GM21515 (cell line): ENCODE measurements around the gene MDH1B.
"Not testable (repeated sequence)": the region's sequence is repeated elsewhere in the genome, so short reads cannot be mapped to it uniquely, and the experiment has no call there.

Experiments
- ATAC-seq: cut with Tn5 transposase; IDR thresholded peaks from one replicate; pipeline ENCODE4 v1.9.1; 2021; ENCODE audit not compliant: unreplicated experiment

The MDH1B gene

DNA sequence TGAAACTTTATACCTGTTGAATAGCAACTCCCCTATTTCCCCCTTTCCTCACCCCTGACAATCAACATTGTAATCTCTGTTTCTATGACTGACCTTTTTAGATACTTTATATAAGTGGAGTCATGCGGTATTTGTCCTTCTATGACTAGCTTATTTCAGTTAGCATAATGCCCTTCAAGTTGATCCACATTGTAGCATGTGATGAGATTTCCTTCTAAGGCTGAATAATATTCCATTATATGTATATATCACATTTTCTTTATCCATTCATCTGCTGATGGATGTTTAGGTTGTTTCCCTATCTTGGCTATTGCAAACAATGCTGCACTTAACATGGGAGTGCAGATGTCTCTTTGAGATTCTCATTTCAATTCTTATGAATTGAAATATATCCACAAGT is 9.7 kb upstream of the MDH1B start:
- ATAC-seq, result no peak

DNA sequence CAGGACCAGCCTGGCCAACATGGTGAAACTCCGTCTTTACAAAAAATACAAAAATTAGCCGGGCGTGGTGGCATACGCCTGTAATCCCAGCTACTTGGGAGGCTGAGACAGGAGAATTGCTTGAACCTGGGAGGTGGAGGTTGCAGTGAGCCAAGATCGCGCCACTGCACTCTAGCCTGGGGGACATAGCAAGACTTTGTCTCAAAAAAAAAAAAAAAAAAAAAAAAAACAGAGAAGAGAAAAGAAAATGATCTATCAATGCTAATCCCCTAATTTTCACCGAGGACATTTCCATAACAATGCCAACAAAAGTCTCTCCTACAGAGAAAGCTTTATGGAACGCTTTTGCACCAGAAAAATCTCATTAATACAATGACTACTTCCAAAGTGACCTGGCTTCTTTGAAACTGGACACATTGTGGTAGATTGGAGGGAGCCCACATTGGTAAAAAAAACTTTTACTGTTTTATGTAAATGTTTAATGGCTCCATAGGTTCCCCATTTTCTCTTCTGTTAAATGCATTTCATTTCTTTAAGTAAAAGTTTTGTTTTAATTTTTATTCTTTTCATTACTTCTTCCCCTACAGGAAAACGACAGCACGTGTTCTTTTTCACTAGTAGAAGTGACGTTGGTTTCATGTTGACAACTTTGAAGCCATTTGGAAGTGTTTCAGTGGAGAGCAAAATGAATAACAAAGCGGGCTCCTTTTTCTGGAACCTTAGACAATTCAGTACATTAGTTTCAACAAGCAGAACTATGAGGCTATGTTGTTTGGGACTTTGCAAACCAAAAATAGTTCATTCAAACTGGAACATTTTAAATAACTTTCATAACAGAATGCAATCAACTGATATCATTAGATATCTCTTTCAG is 1.2 kb upstream of the MDH1B start:
- ATAC-seq, result no peak

DNA sequence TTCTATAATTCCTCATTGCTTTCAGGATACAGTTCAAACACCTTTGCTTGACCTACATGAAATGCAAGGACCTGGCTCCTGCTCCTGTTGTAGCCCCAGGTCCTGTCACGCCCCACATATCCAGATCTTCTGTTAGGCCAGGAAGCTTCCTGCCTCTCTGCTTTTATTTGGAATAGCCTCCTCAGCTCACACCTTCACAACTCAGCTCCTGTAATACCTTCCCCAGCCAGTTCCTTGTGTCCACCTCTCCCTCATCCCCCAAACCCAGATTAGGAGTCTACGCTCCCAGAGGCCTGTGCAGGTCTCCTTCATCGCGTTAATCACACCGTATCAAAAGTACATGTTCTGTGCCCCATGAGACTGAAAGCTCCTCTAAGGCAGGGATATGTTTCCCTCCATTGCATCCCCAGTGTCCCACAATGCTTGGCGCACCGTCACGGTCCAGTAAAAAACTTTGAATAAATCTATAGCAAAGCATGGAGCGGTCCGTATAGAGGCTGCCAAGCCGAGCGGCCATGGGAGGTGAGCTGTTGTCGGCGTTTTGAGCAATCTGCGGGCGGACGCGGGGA is 371 bp downstream of the MDH1B start:
- peak; percentile 38 for ATAC-seq

DNA sequence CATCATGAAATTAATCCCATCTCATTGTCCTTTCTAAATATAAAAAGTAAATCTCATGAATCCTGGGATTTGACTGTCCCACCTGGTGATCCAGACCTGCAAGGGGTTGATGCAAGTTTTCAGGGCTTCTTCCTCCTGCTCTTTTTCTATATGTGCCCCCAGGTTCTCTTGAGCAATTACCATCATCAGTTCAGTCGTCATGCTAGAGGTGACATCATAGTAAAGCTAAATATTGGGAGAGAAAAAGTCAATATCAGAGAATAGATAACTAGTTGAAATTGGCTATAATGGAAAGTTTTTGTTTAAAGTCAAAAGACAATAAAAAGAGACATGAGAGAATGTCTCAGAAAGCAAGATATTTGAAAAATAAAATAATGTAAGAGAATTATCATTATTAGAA is 8.3 kb downstream of the MDH1B start:
- ATAC-seq, result no peak

DNA sequence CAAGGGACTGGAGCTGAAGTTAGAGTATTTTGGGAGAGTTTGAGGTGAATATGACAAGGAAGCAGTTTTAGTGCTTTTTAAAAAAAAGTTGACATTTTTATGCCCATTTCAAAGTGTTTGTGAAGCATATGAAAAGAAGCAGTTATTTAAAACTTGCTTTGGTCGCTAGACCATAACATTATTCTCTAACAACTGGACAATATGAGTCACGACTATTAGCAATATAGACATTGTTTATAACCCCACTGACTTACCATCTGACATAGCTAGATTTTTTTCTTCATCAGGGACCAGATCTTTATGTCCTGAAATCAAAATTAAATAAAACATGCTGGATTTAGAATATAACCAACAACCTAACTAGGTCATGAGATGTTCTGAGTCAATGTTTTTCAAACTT is 24.3 kb downstream of the MDH1B start:
- ATAC-seq, result no peak

DNA sequence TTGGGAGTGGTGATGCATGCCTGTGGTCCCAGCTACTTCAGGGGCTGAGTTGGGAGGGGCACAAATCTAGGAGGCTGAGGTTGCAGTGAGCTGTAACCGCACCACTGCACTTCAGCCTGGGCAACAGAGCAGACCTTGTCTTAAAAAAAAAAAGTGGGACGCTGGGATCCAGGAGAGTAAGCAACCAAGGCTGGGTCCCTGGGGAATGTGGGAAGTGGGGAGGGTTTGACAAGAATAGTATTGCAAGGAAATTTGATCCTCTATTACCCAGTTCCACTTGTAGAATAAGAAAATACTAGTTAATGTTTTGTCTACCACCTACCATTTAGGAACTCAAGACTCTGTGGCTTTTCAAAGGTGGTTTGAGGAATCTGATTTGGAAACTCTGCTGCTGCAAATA is 25.9 kb downstream of the MDH1B start:
- no peak for ATAC-seq

DNA sequence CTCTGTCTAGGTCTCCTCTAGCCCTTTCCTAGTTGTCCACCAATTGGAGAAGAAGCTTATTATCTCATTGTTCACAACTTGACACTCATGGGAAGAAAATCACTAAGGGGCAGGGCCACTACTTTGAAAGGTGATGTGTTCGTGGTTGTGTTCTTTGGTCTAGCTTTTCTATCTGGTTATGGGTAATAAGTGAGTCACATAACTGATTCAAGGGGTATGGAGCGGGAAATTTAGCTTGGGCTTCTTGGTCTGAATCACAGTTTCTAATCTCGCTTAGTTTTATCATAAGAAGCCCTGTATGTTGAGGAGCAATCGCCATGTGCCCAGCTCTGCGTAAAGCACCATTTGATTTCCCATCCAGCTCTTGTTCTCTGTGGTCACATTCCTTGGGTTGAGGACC is 28.2 kb downstream of the MDH1B start:
- ATAC-seq, result no peak

DNA sequence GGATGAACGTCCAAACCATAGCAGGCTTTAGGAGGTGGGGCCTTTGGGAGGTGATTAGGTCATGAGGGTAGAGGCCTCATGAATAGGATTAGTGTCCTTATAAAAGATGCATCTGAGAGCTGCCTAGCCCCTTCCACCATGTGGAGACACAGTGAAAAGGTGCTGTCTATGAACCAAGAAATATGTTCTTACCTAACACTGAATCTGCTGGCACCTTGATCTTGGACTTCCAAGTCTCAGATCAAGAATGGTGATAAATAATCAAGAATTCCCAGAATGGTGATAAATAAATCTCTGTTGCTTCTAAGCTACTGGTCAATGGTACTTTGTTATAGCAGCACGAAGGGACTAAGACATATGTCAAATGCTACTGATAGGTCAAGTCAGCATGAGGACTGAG is 31.8 kb downstream of the MDH1B start:
- ATAC-seq, result no peak

DNA sequence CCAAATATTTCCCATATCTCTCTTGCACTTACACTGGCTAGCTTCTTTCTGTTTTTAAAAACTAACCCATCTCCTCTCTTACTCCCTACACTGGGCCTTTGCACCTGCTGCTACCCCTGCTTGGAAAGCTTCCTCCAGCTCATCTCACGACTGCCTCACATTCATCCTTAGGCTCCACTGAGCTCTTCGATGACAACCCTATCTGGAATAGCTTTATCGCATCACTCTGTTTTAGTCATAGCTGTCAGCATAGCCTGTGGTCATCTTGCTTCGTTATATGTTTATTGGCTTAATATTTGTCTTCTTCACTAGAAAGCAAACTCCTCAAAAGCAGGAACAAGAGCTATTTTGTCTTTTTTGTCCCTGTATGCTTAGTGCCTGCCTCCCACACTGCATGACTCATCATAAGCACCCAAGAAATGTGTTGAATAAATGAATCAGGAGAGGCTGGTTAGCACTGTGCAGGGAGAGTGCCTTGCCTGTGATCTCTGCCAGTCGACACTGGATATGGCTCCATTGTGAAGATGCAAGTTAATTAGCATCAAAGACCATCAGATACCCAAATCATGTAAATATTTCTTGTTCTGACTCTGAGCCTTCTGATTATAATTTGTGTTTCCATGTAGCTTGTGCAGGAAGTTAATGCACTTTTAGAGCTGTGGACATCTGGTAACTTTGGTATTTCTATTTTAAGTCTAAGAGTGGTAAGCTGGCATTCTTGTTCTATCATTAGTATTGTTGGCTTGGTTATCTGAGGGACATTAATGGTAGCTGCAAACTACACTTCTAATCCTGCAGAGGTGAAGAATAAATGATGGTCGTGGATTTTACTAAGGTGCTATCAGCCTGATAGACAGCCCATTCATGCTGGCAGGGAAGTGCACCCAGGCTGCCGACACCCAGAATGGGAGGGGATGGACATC is 36.6 kb downstream of the MDH1B start:
- no peak for ATAC-seq

DNA sequence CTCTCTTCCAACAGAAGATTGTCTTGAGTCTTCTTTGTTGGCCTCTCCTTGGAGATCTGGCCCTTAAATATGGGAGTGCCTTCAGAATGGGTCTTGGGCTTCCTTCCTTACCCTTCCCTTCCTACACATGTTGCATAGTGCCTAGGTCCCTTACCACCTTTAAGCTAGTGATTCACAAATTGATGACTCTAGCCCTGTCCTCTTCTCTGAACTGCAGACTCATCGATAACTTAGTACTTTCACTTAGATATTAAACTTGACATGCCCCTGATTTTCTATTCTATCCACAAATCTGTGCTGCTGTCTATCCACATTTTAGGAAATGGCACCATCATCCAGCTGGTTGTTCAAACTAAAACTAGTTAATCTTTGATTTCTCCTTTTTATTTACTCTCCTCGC is 37.8 kb downstream of the MDH1B start:
- no peak for ATAC-seq

DNA sequence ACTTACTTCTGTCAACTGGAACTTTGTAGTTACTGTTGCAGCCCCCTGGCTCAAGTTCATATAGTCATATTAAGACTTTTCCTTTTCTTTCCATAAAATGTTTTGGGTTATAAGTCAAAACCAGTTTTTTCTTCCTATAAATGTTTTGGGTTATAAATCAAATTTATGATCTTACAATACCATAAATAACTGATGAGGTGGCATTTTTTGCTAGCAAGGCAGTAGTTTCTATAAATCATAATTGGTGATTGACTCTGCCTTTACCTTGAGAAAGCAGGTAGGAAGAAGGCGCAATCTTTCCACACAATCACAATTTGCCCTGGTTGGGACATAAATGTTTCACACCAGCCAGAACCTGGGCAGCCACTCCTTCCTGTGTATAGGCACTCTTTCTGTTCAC is 41.8 kb downstream of the MDH1B start:
- no peak for ATAC-seq

DNA sequence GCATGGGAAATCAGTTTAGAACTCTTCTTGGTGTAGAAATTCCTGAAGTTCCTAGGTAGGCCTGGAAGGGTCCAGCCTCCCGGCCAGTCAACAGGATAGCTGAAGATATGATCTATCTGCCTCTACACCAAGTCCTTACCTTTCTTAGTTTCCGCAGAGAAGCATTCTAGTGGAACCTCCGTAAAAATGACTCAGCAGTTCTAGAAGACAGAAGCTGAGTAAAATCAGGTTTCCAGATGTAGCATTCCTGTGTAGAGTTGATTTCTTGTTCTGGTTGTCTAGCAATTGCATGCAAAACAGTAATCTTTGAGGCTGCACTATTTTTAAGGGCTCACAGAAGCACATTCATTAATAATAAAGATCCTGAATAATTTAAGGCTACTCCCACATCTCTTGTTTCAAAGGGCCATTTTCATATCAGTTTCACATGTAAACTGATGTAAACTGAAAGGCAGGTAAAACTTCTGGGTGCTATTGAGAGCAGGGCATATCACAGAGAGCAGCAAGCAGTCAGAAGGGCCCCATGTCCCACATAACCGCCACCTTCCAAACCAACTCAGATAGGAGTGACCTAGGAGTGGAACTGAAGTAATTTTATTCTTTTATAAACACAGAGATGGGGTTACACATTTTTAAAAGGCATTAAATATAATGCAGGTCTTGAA is 43.7 kb downstream of the MDH1B start:
- peak; percentile 56 for ATAC-seq

DNA sequence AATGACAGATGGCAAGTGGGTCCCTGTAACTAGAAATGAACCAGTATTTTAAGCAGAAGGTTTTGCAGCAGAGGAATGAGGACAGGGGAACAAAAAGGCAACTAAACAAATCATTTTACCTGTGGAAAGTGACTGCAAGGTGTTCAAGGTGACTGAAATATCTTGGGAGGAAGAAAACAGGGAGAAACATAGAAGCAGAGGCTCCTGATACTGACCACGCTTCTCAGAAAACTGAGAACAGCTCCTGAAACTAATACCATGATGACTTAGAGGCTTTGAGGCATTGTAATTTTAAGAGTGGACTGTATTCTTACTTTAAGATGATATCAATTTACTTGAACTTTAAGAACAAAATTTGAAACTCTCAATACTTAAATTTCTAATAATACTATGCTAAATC is 46.8 kb downstream of the MDH1B start, which contains the start of gene DYTN:
DYTN (minus strand) TSS at position 101 of the 400 bp plus-strand sequence. CDS start 117 bp downstream, outside the sequence.
- ATAC-seq, result no peak

DNA sequence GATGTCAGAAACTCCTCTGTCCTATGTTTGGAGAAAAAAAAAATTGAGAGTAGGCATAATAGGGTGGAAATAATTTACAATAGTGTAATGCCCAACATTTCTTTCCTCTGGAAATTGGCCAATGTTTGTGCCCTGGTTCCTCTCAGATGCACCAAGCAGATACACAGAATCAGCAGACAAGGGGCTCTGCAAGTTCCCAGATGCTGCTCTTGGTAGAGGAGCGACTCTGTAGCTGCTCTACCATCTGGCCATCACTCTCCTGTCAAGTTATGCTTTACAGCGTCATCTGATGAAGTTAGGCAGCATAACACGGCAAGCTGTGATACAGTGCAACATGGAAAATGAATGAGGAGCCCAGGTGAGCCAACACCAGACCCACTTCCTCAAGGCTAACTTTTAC is 48.5 kb downstream of the MDH1B start:
- no peak for ATAC-seq

DNA sequence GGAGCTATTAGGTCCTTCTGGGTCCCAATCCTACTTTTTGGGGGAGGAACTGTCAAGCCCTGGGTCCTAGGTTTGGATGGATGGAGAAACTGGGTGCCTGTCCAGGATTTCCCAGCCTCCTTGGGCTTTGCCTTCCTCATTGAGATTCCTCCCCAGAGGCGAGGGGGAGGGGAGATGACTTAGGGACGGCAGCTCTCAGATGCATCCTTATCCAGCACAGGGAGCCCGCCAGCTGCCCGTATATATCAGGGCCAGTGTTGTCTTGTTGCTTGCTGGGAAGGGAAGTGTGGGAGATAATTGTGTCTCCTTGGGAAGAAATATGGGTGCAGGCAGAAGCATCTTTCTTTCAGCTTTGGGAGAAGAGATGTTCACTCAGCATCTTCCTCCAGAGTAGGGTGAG is 49.9 kb downstream of the MDH1B start:
- not testable (repeated sequence) for ATAC-seq

DNA sequence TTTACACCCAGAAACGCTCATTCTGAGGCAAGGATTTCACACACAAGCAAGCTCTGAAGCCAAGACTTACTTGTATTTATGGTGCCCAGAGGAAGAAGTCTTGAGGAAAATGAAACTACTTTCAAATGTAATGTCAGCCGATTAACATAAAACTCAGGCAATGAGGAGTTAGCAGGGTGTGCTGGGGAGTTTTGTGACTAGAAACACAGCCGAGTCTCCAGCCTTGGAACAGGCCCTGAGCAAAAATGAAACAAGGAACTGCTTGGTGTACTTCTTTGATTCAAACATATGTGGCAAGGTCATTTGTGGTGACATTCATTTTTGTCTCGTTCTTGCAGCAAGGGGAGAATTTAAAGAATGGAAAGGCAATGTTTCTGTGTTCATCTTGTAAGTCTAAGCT is 51.4 kb downstream of the MDH1B start:
- peak; percentile 71 for ATAC-seq

DNA sequence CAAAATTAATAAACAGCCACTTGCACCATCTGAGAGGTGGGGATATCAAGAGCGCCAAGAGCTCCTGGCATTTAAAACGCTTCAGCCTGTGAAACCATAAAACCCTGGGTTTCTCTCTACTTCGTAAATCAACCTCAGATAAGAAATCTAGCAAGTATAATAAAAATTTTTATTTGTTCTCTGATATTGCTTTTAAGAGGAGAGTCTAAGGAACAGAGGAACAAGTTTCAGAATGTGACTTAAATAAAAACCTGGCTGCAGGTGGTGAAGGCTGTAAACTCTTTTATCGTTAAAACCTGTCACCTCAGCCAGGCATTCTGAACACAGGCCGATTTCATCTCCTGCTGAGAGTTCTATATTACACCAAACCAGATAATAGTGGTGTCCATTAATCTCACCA is 56.8 kb downstream of the MDH1B start:
- ATAC-seq, result no peak

DNA sequence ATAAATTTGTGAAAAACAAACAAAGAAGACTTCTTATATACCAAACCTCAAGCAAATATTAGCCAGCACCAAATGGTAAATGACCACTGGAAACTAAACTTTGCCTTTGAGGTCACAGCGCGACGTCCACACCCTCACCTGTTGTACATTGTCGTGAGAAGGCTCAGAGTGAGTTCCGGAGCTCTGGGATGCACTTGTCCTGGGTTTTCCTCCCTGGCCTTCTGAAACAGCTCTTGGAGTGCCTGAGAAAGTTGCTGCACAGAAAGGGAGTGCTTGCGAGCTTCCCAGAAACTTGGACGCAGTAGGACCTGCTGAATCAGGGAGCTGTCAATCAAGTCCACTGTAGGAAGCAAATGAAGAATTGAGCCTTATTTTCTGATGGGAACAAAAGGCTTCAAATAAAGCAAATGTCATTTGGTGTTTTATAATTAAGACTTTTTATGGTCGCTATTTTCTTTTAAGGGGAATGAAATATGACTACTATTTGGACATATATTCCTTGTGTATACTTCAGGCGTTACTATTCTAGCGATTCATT is 57.9 kb downstream of the MDH1B start:
- ATAC-seq, result no peak

DNA sequence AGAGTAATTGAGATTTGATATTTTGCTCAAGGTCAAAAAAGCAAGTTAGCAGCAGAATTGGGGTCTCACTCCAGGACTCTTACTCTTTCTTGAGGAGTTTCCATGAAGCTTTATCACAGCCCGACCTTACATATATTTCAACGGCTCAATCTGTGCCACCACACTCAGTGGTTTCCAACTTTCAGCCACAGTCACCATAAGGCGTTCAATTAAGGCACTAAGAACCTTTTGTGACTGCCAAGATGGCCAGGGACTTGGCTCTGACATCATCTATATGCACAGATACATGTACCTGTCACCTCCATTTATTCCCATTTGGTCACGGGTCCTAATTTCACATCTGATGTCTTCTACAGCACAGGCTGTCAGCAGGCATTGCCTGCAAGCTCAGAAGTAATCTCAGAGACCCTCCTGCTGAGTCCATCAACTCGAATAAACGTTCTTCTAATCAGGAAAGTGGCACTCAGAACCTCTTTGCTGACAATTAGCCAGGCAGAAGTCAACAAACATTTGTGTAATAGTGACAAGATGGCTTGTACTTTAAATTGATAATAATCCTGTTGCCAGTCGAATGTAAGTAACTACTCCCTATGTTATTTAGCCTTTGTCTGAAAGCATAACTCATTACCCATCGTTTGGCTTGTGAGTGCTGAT is 63.0 kb downstream of the MDH1B start:
- ATAC-seq, result no peak

DNA sequence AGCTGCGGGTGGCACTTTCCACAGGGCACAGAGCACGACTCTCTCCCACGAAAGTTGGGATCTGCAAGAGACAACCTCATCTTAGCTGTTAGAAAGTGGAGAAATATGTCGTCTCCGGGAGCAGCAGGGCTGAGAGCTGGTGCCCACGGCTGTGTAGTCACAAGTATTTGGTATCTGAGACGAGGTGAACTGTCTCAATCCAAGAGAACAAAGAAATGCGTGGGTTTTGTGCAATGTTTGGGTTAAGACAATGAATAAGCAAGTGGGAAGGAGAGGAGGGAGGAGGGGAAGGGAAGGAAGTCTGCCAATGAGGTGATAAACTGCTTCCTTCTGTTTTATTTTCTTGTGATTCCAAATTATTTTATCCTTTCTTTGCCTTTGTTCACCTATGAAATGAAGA is 65.0 kb downstream of the MDH1B start:
- no peak for ATAC-seq
